Mucosa of rectum (tissue), 2 donors: Measurements from ENCODE around the gene PIGP.
"Not testable (repeated sequence)": the region's sequence is repeated elsewhere in the genome, so short reads cannot be mapped to it uniquely, and the experiment has no call there.

Experiments
- H3K27ac ChIP-seq, 2 donors: one replicate each; pipeline ENCODE4 v1.7.0; 2013; ENCODE audit warnings: inconsistent platforms in 2 of 2, low read depth in 2 of 2, low read length in 2 of 2
- H3K27me3 ChIP-seq, 2 donors: one replicate each; pipeline ENCODE4 v1.7.0; 2013; ENCODE audit warnings: low read length in 2 of 2; ENCODE audit not compliant: control insufficient read depth in 2 of 2, insufficient read depth in 2 of 2
- H3K36me3 ChIP-seq, 2 donors: one replicate each; pipeline ENCODE4 v1.7.0; 2013; ENCODE audit warnings: low read length in 2 of 2; ENCODE audit not compliant: control insufficient read depth in 2 of 2, insufficient read depth in 2 of 2
- H3K4me1 ChIP-seq, 2 donors: one replicate each; pipeline ENCODE4 v1.7.0; 2013; ENCODE audit warnings: low read length in 2 of 2, mild to moderate bottlenecking in 1 of 2; ENCODE audit not compliant: control insufficient read depth in 2 of 2, insufficient read depth in 2 of 2
- H3K4me3 ChIP-seq, 2 donors: one replicate each; pipeline ENCODE4 v1.7.0; 2013; ENCODE audit warnings: low read length in 2 of 2
- H3K9ac ChIP-seq, 2 donors: one replicate each; pipeline ENCODE4 v1.7.0; 2013; ENCODE audit warnings: low read length in 2 of 2, low read depth in 1 of 2, mild to moderate bottlenecking in 1 of 2
- H3K9me3 ChIP-seq, 2 donors: one replicate each; pipeline ENCODE4 v1.7.0; 2013; ENCODE audit warnings: low read length in 2 of 2; ENCODE audit not compliant: control insufficient read depth in 2 of 2
- donor health status: healthy.
- donor health status: Normal muscosa, but diverticular disease.

The PIGP gene

DNA sequence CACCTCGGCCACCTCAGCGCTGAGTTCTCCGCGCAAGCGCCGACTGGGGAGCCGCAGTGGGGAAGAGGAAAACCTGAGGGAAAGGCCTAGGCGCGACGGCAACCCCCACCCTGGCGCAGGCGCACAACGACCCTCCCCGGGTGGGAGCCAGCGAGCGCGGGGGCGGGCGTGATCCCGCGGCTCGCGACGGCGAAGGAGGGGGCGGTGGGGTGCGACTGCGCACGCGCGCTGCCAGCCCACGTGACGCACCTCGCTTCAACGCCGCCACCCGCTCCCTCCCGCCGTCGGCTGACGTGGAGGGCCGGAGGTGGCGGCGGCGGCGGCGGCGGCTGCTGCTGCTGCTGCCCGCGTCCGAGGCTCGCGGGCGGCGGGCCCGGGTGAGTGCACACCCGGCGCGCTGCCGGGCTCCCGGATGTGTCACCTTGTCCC is at the start of gene PIGP, which contains the start of gene TTC3:
PIGP (minus strand) TSS at position 84 of the 429 bp plus-strand sequence. CDS start 556 bp downstream, outside the sequence.
TTC3 (plus strand) TSS at position 267 of the 429 bp plus-strand sequence. CDS start 14,004 bp downstream, outside the sequence.
- Histone ChIP-seq H3K4me1 (peaks cover 16 to 18% of the 10 kb centered on the region in 2 donors), H3K9ac (peak within 1 kb of the TSS; percentile 95 to 97), H3K27ac (peak within 1 kb of the TSS; percentile 98), H3K27me3 (no peaks in the 10 kb centered on the region), H3K36me3 (peaks cover 0 to 3% of the 10 kb centered on the region in 2 donors), H3K4me3 (peak within 1 kb of the TSS; percentile 96 to 99), H3K9me3 (no peaks in the 10 kb centered on the region)

- Histone ChIP-seq H3K4me1 (no peaks in the 10 kb centered on the region), H3K36me3 (peaks cover 8 to 14% of the 10 kb centered on the region in 2 donors), H3K4me3 (no peak overlapping the region), H3K27ac (no peak overlapping the region), H3K9me3 (no peaks in the 10 kb centered on the region), H3K9ac (no peak overlapping the region), H3K27me3 (no peaks in the 10 kb centered on the region)
Observed at GRCh38 chr21:37119421-37120218, 46.7 kb upstream of the PIGP start.

DNA sequence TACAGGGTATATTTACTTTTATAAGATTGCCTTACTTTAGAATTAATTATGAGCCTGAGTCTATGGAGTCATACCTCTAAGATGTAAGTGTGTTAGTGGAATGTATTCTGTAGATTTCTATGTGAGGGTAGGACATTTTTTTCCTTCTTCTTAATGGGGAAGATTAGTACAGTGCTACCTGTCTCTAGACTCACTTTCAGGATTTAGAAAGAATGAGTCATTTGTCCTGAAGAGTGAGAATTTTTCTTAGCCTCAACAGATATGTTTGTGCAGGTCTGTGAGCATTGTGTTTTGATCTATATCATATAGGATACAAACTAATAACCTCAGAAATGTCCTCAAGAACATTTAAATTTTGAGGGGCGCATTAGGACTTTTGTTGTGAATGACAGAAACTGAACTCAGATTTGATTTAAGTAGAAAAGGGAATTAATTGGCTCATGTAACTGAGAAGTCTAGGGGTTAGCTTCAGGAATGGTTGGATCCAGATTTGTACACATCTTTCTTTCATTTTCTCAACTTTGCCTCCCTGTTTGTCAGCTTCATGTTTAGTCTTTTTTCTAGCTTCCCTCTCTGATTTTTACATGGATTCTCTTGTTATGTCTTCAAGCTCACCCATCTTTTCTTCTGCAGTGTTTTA is 45.4 kb upstream of the PIGP start:
- H3K9ac ChIP-seq = no peak overlapping the region

DNA sequence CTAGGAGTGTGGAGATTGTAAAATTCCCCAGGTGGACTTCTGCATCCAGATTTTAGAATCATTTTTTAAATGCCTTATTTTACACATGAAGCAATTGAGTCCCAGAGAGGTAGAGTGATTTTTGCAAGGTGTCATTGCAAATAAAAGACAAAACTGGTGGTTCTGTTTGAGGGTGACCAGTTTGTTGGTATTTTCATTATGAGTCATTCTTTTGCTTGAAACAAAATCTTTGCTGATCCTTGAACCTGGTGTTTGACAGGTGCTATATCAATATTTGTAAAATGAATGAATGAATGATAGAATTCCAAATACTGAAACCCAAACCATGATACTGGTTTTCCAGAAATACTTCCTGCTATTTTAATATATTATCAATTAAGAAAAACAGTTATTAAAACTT is 44.3 kb upstream of the PIGP start:
- Histone ChIP-seq H3K4me1 (no peaks in the 10 kb centered on the region), H3K27ac (no peak overlapping the region), H3K36me3 (peaks cover 0 to 7% of the 10 kb centered on the region in 2 donors), H3K9me3 (no peaks in the 10 kb centered on the region), H3K9ac (no peak overlapping the region), H3K27me3 (no peaks in the 10 kb centered on the region), H3K4me3 (no peak overlapping the region)

More for the DNA sequence above, 45.4 kb upstream of the PIGP start:
- Histone ChIP-seq H3K9me3 (no peaks in the 10 kb centered on the region), H3K27me3 (no peaks in the 10 kb centered on the region), H3K36me3 (peaks cover 8 to 11% of the 10 kb centered on the region in 2 donors), H3K4me3 (no peak overlapping the region), H3K4me1 (no peaks in the 10 kb centered on the region), H3K27ac (no peak overlapping the region)

GRCh38 chr21:37116459-37116858 is 43.6 kb upstream of the PIGP start:
- H3K36me3 ChIP-seq, H3K27ac ChIP-seq, H3K4me1 ChIP-seq, H3K27me3 ChIP-seq, H3K4me3 ChIP-seq, H3K9me3 ChIP-seq, H3K9ac ChIP-seq: not testable (repeated sequence)

GRCh38 chr21:37114301-37114700 is 41.4 kb upstream of the PIGP start:
- H3K4me1 ChIP-seq = not testable (repeated sequence)

GRCh38 chr21:37111029-37111428 is 38.2 kb upstream of the PIGP start:
- H3K9me3 ChIP-seq, H3K9ac ChIP-seq, H3K27ac ChIP-seq, H3K36me3 ChIP-seq, H3K4me1 ChIP-seq, H3K4me3 ChIP-seq, H3K27me3 ChIP-seq: not testable (repeated sequence)

More at GRCh38 chr21:37114301-37114700, 41.4 kb upstream of the PIGP start:
- not testable (repeated sequence) for H3K27ac ChIP-seq, H3K9ac ChIP-seq, H3K4me3 ChIP-seq, H3K9me3 ChIP-seq, H3K27me3 ChIP-seq, H3K36me3 ChIP-seq

- Histone ChIP-seq H3K9ac (no peak overlapping the region), H3K4me1 (no peaks in the 10 kb centered on the region), H3K27ac (no peak overlapping the region), H3K9me3 (no peaks in the 10 kb centered on the region), H3K27me3 (no peaks in the 10 kb centered on the region), H3K4me3 (no peak overlapping the region), H3K36me3 (peaks cover 5 to 6% of the 10 kb centered on the region in 2 donors)
Observed at GRCh38 chr21:37106998-37107397, 34.1 kb upstream of the PIGP start.

DNA sequence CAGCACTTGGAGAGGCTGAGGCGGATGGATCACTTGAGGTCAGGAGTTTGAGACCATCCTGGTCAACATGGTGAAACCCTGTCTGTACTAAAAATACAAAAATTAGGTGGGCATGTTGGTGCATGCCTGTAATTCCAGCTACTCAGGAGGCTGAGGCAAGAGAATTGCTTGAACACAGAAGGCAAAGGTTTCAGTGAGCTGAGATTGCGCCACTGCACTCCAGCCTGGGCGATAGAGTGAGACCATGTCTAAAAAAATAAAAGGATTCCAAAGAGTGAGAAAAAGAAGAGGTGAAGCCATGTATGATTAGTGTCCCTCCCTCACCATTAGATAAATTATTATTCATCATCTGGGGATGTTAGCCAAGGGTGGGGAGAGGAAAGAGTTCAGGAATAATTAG is 29.9 kb upstream of the PIGP start:
- not testable (repeated sequence) for H3K9me3 ChIP-seq, H3K27me3 ChIP-seq, H3K27ac ChIP-seq, H3K4me1 ChIP-seq, H3K9ac ChIP-seq, H3K4me3 ChIP-seq
- H3K36me3 ChIP-seq = peaks cover 11 to 18% of the 10 kb centered on the region in 2 donors

GRCh38 chr21:37101384-37101783 is 28.5 kb upstream of the PIGP start:
- no peaks in the 10 kb centered on the region for H3K4me1 ChIP-seq
- H3K27ac ChIP-seq = no peak overlapping the region
- H3K9ac ChIP-seq = no peak overlapping the region

More at GRCh38 chr21:37101384-37101783, 28.5 kb upstream of the PIGP start:
- no peak overlapping the region for H3K4me3 ChIP-seq
- H3K9me3 ChIP-seq = no peaks in the 10 kb centered on the region
- H3K27me3 ChIP-seq = no peaks in the 10 kb centered on the region
- H3K36me3 ChIP-seq = peaks cover 22 to 23% of the 10 kb centered on the region in 2 donors
